ENCODE measurements around the gene WNT3.

The WNT3 gene

DNA sequence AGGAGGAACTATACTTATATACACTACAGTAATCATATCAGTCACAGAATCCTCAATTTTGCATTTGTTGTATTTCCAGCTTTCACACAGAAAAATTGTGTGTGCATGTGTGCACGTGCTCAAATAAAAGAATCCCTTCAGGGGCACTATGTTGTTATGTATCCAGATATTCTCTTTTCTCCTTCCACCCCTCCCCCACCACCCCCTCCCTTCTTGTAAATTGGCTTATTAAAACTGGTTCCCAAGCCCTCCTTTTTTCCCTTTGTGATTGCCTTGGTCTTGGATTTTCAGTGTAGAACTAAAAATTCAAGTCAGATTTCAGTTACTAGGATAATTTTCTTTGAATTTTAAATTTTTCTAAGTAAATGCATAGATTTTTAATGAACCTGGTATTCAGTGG lies 86.3 kb downstream of the WNT3 start:
- DNase-seq (ENCODE audit: low read depth in 2 of 2), result no peak

DNA sequence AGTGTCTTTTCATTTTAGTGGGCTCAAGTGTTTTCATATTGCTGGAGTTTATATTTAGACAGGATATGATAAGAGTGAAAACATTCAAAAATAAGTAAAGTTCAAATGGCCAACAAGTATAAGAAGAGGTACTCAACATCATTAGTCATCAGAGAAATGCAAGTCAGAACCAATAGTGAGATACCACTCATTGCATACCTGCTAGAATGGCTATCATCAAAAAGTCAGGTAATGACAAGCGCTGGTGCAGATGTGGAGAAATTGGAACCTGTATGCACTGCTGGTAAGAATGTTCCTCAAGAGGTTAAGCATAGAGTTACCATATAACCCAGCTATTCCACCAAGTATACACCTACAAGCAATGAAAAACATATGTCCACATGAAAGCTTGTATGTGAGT lies 87.8 kb downstream of the WNT3 start:
- DNase-seq (ENCODE audit: low read depth in 2 of 2), result no peak

DNA sequence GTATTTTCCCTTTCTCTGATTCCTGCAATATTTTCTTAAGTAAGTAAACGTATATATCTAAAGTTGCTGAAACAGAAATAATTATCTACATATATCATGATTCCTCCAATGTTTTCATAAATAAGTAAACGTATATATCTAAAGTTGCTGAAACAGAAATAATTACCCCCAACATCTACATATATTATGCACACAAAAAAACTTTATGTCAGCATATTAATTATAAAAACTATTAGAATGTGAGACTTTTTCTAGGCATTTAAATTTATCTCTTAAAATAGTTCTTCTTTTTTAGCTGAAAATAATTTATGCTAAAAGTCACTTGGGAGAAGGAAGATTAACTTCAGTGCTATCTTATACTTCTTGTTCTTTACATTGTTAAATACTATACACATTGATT lies 88.5 kb downstream of the WNT3 start:
- DNase-seq (ENCODE audit: low read depth in 2 of 2), result no peak

DNA sequence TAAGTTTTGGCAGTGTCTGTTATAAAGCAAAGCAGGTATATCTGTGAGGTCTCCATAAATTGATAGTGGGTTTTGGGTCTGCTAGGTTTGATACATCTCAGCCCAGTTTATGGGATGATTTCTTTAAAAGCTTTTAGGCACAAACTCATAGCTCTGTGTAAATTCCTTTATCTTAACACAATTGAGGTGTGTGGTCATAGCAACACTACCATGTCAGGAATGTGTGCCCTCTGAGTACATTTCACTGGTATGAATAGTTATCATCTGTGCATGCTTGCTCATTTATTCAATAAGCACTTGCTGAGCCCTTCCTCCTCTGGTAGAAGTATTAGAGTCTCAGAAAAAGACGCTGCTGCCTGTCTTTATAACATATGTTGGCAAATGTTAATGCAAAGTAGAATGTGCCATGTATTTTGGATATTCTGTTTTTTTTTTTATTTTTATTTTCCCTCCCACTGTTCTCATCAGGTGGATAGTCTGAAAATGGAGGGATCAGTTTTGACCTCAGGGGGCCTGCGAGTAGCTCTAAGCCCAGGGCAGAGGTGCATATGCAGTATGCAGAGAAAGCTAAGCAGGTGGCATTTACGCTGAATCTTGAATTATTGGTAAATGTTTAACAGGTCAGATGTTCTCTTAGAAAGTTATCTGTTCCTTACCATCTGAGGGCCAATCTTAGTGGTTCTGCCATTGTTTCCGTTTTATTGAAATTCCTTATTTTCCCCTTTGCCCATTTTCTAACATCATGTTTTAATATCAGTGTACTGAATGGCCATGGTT lies 90.7 kb downstream of the WNT3 start:
- DNase-seq (ENCODE audit: low read depth in 2 of 2), result no peak

DNA sequence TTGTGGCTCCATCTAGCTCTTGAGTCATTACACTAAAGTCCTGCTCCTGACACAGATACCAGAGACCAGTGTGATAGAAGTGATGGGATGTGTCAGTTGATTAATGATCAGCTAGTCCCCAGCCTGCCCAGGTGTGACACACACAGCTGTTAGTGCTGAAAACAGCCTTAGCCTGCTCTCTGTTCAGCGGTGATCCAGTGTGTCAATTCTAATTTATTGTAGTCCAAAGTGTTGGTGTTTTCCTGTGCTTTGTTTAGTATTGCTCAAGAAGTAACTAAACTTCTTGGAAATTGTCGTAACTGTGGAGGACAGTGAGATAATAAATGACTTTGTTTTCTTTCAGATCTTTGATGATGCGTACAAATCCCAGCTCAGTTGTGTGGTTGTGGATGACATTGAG lies 92.3 kb downstream of the WNT3 start:
- DNase-seq (ENCODE audit: low read depth in 2 of 2), result no peak

DNA sequence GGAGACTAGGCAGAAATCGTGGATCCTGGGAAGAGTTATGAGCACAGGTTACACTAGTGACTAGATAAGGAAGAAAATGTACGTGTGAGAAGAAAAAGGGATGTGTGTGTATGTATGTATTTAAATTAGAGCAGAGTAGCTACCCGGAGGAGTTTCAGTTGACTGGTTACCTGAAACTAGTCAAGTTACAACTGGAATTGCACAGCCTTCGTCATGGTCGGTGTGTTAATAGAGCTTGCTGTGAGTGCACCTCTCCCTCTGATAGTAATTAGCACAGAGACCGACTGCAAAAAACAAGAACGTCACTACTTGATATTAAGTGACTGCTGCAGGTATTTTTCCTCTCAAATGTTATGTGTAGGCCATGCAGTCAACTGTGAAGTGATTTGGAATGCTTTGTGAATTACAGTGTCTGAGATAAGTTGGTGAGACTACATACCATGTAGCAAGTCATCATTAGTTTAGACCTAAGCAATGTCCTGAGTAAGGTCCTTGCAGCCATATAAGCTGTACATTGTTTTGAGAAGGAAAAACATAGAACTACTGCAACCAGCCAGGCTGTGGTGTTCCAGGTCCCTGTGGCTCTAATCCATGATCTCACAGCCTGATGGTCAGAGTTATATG lies 95.7 kb downstream of the WNT3 start:
- no peak for DNase-seq (ENCODE audit: low read depth in 2 of 2)

DNA sequence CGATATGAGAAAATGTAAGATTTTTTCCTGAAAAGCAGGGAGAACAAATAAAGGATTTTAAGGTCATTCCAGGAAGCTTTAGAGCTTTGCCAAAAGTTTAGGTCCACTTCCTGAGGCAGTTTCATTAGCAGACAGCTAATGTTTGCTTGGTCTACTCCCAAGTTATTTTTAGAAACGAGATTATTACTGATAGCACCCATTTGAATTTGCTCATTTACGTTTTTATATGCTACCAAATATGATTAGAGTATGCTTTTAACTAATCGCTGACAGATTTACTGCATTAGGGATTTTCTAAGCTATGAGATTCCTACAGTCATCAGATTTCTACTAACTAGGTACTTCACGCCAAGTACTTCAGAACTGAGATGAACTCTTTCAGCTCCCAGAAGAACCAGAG lies 98.1 kb downstream of the WNT3 start:
- DNase-seq (ENCODE audit: low read depth in 2 of 2), result no peak

DNA sequence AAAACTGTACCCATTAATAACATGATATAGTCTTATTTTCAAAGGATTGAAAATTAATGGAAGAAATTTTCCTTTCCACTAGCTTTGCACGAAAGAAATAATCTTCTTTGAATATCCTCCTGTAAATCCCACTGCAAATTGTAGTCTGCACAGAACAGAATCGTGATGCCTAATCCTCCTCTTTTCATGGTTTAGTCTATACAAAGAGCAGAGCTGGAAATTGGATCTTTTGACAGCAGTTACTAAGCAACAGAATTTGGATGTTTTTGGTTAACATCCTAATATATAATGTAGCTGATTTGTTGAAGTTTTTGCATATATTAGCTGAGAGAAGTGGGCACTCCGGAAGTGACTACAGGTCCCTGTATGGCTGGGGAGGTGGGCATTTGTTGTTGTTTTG lies 98.6 kb downstream of the WNT3 start:
- no peak for DNase-seq (ENCODE audit: low read depth in 2 of 2)

DNA sequence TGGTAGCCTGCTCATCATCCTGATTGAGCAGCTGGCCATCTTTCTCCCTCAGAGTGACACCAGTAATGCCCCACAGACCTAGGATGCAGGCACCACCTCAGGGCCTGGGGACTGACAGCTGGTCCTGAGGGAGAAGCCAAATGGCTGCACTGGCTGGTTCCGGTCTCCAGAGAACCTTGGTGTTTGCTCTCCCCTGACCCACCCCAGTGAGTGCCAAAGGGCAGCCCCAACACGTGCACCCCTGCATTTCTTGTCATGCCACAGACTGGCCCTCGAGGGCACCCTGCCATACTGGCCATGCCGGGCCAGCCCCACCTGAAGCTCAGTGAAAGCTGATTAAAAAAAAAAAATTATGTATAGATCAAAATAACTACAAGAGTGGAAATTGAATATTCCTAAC lies 100.5 kb downstream of the WNT3 start:
- DNase-seq (ENCODE audit: low read depth in 2 of 2), result no peak
